Neuron (in vitro differentiated cells): ENCODE data around the gene PMP22.

Experiments used
- H2AFZ ChIP-seq: one replicate; pipeline ENCODE4 v1.6.1; 2013; ENCODE audit warnings: low read depth, mild to moderate bottlenecking, inconsistent platforms, low read length, moderate library complexity
- H3K27me3 ChIP-seq: one replicate; pipeline ENCODE4 v1.6.1; 2013; ENCODE audit warnings: low read length; ENCODE audit not compliant: insufficient read depth
- H3K36me3 ChIP-seq: one replicate; pipeline ENCODE4 v1.6.1; 2013; ENCODE audit warnings: low read length; ENCODE audit not compliant: insufficient read depth
- H3K4me1 ChIP-seq: one replicate; pipeline ENCODE4 v1.6.1; 2013; ENCODE audit warnings: low read length; ENCODE audit not compliant: insufficient read depth
- H3K4me3 ChIP-seq: 2 replicates; pipeline ENCODE4 v1.5.1; 2013; ENCODE audit warnings: mild to moderate bottlenecking, low read length, moderate library complexity
- H3K9me3 ChIP-seq: one replicate; pipeline ENCODE4 v1.6.1; 2013; ENCODE audit warnings: low read length

The PMP22 gene

DNA sequence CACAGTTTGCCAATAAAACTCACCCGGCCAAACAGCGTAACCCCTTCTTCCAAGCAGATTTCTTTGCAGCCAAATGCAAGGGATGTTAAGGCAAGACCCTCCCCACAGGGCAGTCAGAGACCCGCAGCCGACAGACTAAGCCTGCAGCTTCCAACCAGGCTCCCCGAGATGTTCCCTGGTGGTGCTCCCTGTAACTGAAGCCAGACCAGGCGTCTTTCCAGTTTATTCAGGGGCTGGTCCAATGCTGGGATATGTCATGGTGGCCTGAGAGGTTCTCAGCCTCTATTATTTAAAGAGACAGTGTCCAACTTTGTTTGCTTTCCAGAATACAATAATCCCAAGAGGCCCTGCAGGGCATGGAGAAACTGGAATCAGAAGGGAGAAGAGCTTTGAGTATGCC is at the start of gene PMP22:
Gene PMP22 (minus strand): TSS at position 196 of the 400 bp plus-strand sequence. CDS start 4,599 bp downstream, outside the sequence.
- Histone ChIP-seq H2AFZ (no peak within 1 kb of the TSS), H3K4me3 (no peak within 1 kb of the TSS), H3K4me1 (peaks cover 17% of the 10 kb centered on the region), H3K27me3 (peaks cover 35% of the 10 kb centered on the region), H3K9me3 (no peaks in the 10 kb centered on the region), H3K36me3 (no peaks in the 10 kb centered on the region)

DNA sequence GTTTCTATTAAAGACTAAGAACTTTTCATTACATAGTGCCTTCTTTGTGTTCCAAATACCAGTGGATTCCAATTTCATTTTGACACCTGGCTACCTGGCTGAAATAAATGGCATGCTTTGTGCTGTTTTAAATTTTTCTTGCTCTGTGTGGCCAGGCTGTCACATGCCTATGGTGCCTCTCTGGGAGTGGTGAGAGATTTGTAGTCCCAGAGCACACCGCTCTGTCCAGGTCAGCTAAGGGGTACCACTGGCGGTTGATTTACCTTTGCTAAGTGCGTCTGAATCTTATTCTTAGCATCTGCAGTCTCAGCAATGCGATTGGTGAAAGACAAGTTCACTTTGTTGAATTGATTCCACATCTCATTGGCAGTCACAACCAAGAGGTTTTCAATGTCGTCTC is 46.9 kb upstream of the PMP22 start:
- Histone ChIP-seq H3K4me1 (no peaks in the 10 kb centered on the region), H2AFZ (no peak overlapping the region)

DNA sequence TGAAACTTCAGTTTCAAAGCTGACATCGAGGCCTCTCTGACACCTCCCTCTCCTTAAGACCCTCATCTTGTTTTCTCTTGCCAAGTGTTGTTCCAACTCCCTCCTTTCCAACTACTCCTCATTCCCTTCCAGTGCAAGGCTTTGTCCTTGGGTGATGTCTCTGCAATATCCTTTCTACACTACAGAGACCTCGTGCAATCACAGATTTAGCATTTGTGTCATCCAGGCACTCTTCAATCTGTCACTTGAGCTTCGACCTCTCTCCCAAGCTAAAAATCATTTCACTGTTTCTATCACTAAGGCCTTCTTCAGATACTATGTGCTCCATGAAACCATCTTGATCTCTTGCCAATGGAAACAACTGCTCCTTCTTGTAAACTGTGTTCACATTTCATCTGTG is 44.7 kb upstream of the PMP22 start:
- Histone ChIP-seq H3K4me3 (no peak overlapping the region), H3K4me1 (no peaks in the 10 kb centered on the region), H3K27me3 (no peaks in the 10 kb centered on the region), H2AFZ (no peak overlapping the region), H3K36me3 (no peaks in the 10 kb centered on the region), H3K9me3 (peaks cover 2% of the 10 kb centered on the region)

More for the DNA sequence above, 46.9 kb upstream of the PMP22 start:
- Histone ChIP-seq H3K36me3 (no peaks in the 10 kb centered on the region), H3K27me3 (no peaks in the 10 kb centered on the region), H3K4me3 (no peak overlapping the region), H3K9me3 (peaks cover 2% of the 10 kb centered on the region)

DNA sequence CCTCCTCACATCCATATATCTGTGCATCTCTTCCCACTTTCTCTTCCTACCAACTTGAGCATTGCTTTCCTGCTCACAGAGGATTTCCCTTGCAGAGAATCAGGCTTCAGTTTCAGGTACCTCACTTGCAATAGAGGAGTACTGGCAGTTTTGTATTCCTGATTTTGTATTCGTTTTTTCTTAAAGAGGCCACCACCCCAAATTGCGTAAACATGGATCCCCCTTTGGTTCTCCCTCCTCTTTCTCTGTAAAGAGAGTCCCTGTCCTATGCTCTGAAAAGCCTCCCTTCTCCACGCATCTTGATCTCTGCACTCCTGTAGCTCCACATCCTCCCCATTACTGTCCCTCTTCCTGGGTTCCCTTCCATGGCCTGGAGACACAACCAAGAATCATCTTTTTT is 44.1 kb upstream of the PMP22 start:
- no peak overlapping the region for H2AFZ ChIP-seq
- no peaks in the 10 kb centered on the region for H3K4me1 ChIP-seq
- peaks cover 3% of the 10 kb centered on the region for H3K27me3 ChIP-seq
- H3K9me3 ChIP-seq, result peaks cover 2% of the 10 kb centered on the region
- H3K4me3 ChIP-seq, result no peak overlapping the region
- H3K36me3 ChIP-seq, result no peaks in the 10 kb centered on the region

DNA sequence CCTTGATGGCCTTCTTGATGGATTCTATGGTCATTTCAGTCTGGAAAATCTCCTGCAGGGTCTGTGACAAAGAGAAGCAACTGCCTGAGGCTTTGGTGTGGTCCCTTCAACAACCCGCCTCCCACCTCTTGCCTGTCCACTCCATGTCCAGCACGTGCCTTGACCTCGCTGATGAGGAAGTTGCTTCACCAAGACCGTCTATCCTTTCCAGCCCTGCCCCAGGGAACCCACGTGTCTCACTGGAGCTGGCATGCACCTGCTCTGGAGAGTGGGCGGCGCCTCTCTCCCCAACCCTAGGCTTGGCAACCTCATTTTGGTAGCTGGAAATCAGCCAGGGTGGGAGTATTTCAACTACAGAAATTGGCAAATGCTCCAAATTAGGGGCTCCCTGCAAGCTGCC is 43.6 kb upstream of the PMP22 start:
- H3K9me3 ChIP-seq, result peaks cover 2% of the 10 kb centered on the region
- H3K27me3 ChIP-seq, result peaks cover 3% of the 10 kb centered on the region
- no peak overlapping the region for H3K4me3 ChIP-seq

DNA sequence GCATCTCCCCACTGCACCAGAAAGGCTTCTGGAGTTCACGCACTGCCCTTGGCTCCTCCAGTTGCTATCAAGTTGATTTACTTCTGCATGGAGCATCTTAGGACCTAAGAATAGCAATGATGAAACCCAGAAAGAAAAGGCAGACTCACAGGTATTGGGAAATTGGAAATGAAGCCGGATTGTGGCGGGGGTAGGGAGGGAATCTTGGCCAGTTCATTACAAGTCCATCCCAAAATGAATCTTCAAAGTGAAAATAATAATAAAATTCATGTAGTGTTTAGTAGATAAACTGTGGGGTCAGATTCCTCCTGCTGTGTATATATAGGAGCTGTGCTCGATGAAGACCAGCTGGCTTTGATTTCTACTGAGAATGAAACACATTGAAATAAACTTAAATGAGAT is 42.6 kb upstream of the PMP22 start:
- no peak overlapping the region for H2AFZ ChIP-seq
- H3K36me3 ChIP-seq, result no peaks in the 10 kb centered on the region
- peaks cover 9% of the 10 kb centered on the region for H3K4me1 ChIP-seq
- no peak overlapping the region for H3K4me3 ChIP-seq
- H3K27me3 ChIP-seq, result peaks cover 3% of the 10 kb centered on the region
- peaks cover 2% of the 10 kb centered on the region for H3K9me3 ChIP-seq

More for the DNA sequence above, 43.6 kb upstream of the PMP22 start:
- Histone ChIP-seq H2AFZ (no peak overlapping the region), H3K4me1 (peaks cover under 1% of the 10 kb centered on the region), H3K36me3 (no peaks in the 10 kb centered on the region)

DNA sequence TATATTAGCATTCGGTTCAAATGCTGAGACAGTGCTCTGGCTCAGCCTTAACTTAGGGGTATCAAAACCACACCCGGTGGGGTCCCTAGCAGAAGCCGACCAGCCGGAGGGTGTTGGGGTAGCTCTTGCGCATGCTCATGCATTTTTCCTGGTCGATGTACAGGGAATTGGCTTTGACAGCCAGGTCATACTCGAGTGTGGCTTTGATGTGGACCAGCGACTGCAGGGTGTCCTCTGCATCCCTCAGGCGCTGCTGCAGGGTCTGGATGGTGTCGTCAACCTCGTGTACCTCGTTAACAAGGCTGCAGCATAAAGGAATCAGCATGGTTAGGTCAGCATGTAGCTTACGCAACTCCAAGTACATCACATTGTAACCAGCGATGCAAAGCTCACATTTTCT is 38.7 kb upstream of the PMP22 start:
- peaks cover 13% of the 10 kb centered on the region for H3K4me1 ChIP-seq
- no peak overlapping the region for H3K4me3 ChIP-seq
- H3K27me3 ChIP-seq, result peaks cover 3% of the 10 kb centered on the region
- H3K36me3 ChIP-seq, result no peaks in the 10 kb centered on the region
- H2AFZ ChIP-seq, result no peak overlapping the region
- no peaks in the 10 kb centered on the region for H3K9me3 ChIP-seq

DNA sequence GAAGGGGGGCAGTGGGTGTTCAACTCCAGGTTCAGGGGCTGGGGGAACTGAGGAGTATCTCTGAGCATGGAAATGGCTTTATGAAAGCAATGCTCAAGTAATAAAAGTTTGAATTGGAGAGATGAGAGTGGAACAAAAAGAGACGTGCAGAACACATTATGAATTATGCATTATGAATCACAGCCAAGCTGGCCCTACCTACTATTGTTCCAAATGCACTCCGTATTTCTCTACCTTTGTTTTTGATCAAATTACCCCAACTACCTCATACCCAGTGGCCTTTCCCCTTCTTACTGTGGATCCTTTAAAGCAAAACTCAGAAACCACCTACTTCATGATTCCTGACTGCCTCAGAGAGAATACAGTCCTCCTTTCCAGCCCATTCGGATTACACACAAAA is 38.1 kb upstream of the PMP22 start:
- Histone ChIP-seq H3K4me1 (peaks cover 13% of the 10 kb centered on the region), H3K36me3 (no peaks in the 10 kb centered on the region), H3K4me3 (no peak overlapping the region), H3K9me3 (no peaks in the 10 kb centered on the region), H3K27me3 (peaks cover 3% of the 10 kb centered on the region), H2AFZ (no peak overlapping the region)

DNA sequence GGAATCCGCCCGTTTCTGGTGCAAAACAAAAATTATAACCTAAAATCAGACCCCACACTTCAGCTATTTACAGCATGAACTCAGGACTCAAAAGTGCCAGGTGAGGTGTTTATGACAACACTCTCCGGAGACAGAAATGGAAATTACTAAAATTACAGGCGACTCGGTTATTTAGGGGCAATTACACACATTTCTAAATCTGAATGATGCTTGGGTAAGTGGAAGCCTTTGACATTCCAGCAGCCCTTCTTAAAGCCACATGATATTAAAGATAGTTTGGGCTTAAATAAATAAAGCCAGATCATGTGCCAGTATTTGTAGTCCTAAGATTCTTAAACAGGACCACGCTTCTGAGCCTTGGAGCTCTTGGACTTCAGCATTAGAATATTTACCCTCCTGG is 36.7 kb upstream of the PMP22 start:
- Histone ChIP-seq H3K27me3 (peaks cover 3% of the 10 kb centered on the region), H3K36me3 (no peaks in the 10 kb centered on the region), H3K4me3 (no peak overlapping the region), H3K9me3 (peaks cover 2% of the 10 kb centered on the region), H2AFZ (no peak overlapping the region), H3K4me1 (peaks cover 13% of the 10 kb centered on the region)

DNA sequence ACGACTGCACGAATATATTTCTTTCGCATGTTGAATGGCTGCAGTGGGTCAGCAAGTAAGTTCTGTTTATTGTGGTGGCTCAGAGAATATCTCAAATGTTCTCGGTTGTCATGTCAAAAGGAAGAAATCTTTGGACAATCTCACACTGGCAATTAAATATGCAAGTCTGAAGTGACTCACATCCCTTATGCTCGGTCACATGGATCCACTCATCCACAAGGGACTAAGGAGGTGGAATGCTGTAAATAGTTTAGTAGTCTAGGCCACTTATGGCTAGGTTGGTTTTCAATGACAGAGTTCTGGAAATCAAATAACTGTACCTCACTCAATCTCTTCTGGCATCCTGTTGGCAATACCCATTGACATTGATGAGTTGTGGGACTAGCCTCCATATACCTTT is 33.0 kb upstream of the PMP22 start:
- Histone ChIP-seq H3K4me3 (no peak overlapping the region), H3K36me3 (no peaks in the 10 kb centered on the region), H3K4me1 (peaks cover 7% of the 10 kb centered on the region), H3K27me3 (no peaks in the 10 kb centered on the region), H2AFZ (no peak overlapping the region), H3K9me3 (peaks cover 2% of the 10 kb centered on the region)

DNA sequence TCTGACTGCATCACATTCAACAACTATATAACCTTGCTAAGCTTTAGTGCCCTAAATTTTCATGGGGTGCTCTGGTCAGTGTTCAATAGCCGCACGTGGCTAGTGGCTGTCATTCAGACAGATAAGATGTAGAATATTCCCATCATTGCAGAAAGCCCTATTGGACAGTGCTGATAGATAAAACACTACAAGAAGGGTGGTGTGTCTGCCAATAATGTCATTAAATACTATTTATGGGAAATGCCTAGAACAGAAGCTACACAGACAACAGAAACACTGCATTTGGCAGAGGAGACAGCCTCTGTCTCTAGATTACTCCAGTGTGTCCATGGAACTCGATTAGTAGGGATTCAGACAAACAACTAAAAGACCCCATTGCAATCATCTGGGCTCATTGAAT is 28.4 kb upstream of the PMP22 start:
- no peak overlapping the region for H3K4me3 ChIP-seq
- H3K4me1 ChIP-seq, result no peaks in the 10 kb centered on the region
- peaks cover 2% of the 10 kb centered on the region for H3K9me3 ChIP-seq
- no peaks in the 10 kb centered on the region for H3K36me3 ChIP-seq
- no peaks in the 10 kb centered on the region for H3K27me3 ChIP-seq
- no peak overlapping the region for H2AFZ ChIP-seq

DNA sequence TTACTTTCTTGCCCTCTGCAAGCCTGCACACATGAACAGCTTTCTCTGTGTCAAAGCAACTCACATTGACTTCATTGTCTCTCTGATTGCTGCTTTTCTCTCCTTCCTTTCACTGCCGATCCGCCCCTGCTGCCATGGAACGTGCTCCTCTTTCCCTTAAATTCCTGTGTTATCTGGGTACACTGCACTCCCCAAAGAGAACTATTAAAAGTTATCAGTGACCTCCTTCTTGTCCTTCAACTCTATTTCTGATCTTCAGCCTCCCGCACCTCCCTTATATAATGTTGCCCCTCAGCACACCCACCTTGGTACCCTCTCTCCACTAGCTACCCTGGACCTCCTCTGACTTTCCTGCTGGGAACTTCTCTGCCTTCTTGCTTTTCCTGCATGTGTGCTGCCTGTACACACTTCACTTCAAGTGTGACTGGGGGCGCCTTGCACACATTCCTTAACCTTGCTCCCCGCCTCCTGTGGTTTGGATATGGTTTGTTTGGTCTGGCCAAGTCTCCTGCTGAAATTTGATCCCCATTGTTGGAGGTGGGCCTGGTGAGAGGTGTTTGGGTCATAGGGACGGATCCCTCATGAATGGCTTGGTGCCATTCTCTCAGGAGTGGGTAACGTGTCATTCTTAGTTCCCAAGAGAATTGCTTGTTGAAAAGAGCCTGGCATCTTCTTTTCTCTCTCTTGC is 26.7 kb upstream of the PMP22 start:
- no peak overlapping the region for H3K4me3 ChIP-seq
- no peaks in the 10 kb centered on the region for H3K27me3 ChIP-seq
- H3K9me3 ChIP-seq, result no peaks in the 10 kb centered on the region
- no peaks in the 10 kb centered on the region for H3K36me3 ChIP-seq
- H2AFZ ChIP-seq, result no peak overlapping the region
- no peaks in the 10 kb centered on the region for H3K4me1 ChIP-seq

DNA sequence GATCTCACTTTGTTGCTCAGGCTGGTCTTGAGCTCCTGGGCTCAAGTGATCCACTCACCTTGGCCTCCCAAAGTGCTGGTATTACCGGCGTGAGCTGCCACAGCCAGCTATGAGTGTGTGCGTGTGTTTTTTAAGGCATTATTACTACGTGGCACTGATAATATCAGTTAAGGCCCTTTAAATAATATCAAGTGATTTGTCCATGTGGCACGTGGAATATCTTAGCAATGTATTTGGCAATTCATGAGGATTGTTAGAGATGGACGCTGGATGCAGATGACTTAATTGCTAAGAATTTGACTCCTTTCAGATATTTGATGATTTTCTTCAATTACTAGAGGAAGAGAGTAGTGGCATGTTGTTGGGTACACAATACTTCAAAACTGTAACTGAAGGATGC is 25.5 kb upstream of the PMP22 start:
- no peaks in the 10 kb centered on the region for H3K36me3 ChIP-seq
- no peak overlapping the region for H3K4me3 ChIP-seq
- no peaks in the 10 kb centered on the region for H3K4me1 ChIP-seq
- H3K27me3 ChIP-seq, result no peaks in the 10 kb centered on the region
- no peaks in the 10 kb centered on the region for H3K9me3 ChIP-seq
- H2AFZ ChIP-seq, result no peak overlapping the region
